Caki2 (cell line): Measurements from ENCODE around the gene SLC25A23. TPM values are rescaled to one million over a fixed set of nuclear protein-coding genes. Genes with fewer than 3 reads are reported as not detected.
"Not testable (repeated sequence)": the region's sequence is repeated elsewhere in the genome, so short reads cannot be mapped to it uniquely, and the experiment has no call there.

Experiments
- DNase-seq: peaks from one replicate; pipeline ENCODE4 v3.0.0-alpha.2; 2015; ENCODE audit warnings: low read depth
- in situ Hi-C: cut with HindIII; loops from 2 replicates; pipeline ENCODE4 v1.10.0; 2016; ENCODE audit warnings: low sequenced_read_pairs, low pct_unique_long_range_greater_than_20kb, mixed read lengths
- total RNA-seq: library from RNA; depleted of rRNA; stranded (reverse); fragments of >200 nt; shearing (Covaris generic); gene quantifications from 2 replicates; pipeline ENCODE4 v1.2.3, GENCODE V29; 2014; ENCODE audit warnings: low replicate concordance

The SLC25A23 gene
- total RNA-seq, 1 experiment from 2014 or later, result 40.7 TPM

- in situ Hi-C loops, result no loop called here
- DNase-seq, result no peak
Measured at GRCh38 chr19:6414793-6415590, 44.6 kb downstream of the SLC25A23 start.

GRCh38 chr19:6413721-6414643 is 45.6 kb downstream of the SLC25A23 start:
- in situ Hi-C loops, result no loop called here
- no peak for DNase-seq

- DNase-seq, result no peak
- in situ Hi-C loops, result no loop called here
Measured at GRCh38 chr19:6413291-6413690, 46.3 kb downstream of the SLC25A23 start.

- in situ Hi-C loops, result no loop called here
- DNase-seq, result no peak
Measured at GRCh38 chr19:6412447-6413091, 47.0 kb downstream of the SLC25A23 start.

- no peak for DNase-seq
- in situ Hi-C loops, result no loop called here
Measured at GRCh38 chr19:6412061-6412446, 47.5 kb downstream of the SLC25A23 start.

- in situ Hi-C loops, result no loop called here
- DNase-seq, result no peak
Measured at GRCh38 chr19:6409346-6409745, 50.2 kb downstream of the SLC25A23 start.

GRCh38 chr19:6406401-6406800 is 53.2 kb downstream of the SLC25A23 start:
- in situ Hi-C loops, result no loop called here

GRCh38 chr19:6402837-6403608 is 56.6 kb downstream of the SLC25A23 start:
- DNase-seq, result no peak
- in situ Hi-C loops, result no loop called here

More at GRCh38 chr19:6406401-6406800, 53.2 kb downstream of the SLC25A23 start:
- no peak for DNase-seq

GRCh38 chr19:6402058-6402457 is 57.5 kb downstream of the SLC25A23 start:
- DNase-seq, result no peak
- in situ Hi-C loops, result no loop called here

- in situ Hi-C loops, result not testable (repeated sequence)
Measured at GRCh38 chr19:6400062-6400944, 59.3 kb downstream of the SLC25A23 start.

GRCh38 chr19:6396305-6396704 is 63.3 kb downstream of the SLC25A23 start:
- DNase-seq, result no peak
- in situ Hi-C loops, result no loop called here

More at GRCh38 chr19:6400062-6400944, 59.3 kb downstream of the SLC25A23 start:
- DNase-seq, result not testable (repeated sequence)

GRCh38 chr19:6394831-6395230 is 64.8 kb downstream of the SLC25A23 start:
- in situ Hi-C loops, result no loop called here
- no peak for DNase-seq

GRCh38 chr19:6393983-6394412 is 65.6 kb downstream of the SLC25A23 start:
- in situ Hi-C loops, result no loop called here
- DNase-seq, result no peak

GRCh38 chr19:6393074-6393982 is 66.3 kb downstream of the SLC25A23 start, which contains the start of gene GTF2F1:
Gene GTF2F1 (minus strand): TSS chr19:6393164. CDS start chr19:6392995, 169 bp downstream.
- DNase-seq, result peak; percentile 88
- in situ Hi-C loops, result no loop called here

GRCh38 chr19:6392221-6393073 is 67.1 kb downstream of the SLC25A23 start:
- in situ Hi-C loops, result no loop called here
- DNase-seq, result no peak
